Measurements from ENCODE around the gene SSTR3.

- TF ChIP-seq CTCF (conservative IDR thresholded peaks at IDR 0.05) (no peak), ZFX (IDR thresholded peaks at IDR 0.05) (no peak)
Observed at GRCh38 chr22:37210041-37210803, 2.1 kb downstream of the SSTR3 start.
